AG09309 (cell line): ENCODE results near the gene CREB5.

Source experiments
- DNase-seq: peaks from one replicate; pipeline ENCODE4 v3.0.0-alpha.2; 2010; ENCODE audit warnings: low read depth
- H3K4me3 ChIP-seq: 2 replicates; pipeline ENCODE4 v1.5.1; 2011; ENCODE audit warnings: mild to moderate bottlenecking, low read depth, low read length, moderate library complexity; ENCODE audit not compliant: control insufficient read depth
- CTCF ChIP-seq: IDR thresholded peaks from 2 replicates; pipeline ENCODE4 v1.5.1; 2011; ENCODE audit warnings: mild to moderate bottlenecking, low read depth, low read length, inconsistent platforms; ENCODE audit not compliant: insufficient read depth, control insufficient read depth; ENCODE audit errors: missing control alignments

Gene CREB5

GRCh38 chr7:28745351-28745750, 333.0 kb downstream of the CREB5 start:
- TF ChIP-seq CTCF, result no peak
- no peak overlapping the region for H3K4me3 ChIP-seq
- no peak for DNase-seq

- no peak for TF ChIP-seq CTCF
- H3K4me3 ChIP-seq, result no peak overlapping the region
- DNase-seq, result no peak
Measured at GRCh38 chr7:28747404-28747803, 335.1 kb downstream of the CREB5 start.

- H3K4me3 ChIP-seq, result no peak overlapping the region
- TF ChIP-seq CTCF, result no peak
- no peak for DNase-seq
Measured at GRCh38 chr7:28747854-28748253, 335.5 kb downstream of the CREB5 start.

GRCh38 chr7:28748346-28748745, 336.0 kb downstream of the CREB5 start:
- no peak for TF ChIP-seq CTCF
- no peak for DNase-seq
- H3K4me3 ChIP-seq, result no peak overlapping the region

- DNase-seq, result no peak
- H3K4me3 ChIP-seq, result no peak overlapping the region
- no peak for TF ChIP-seq CTCF
Measured at GRCh38 chr7:28748933-28749584, 336.7 kb downstream of the CREB5 start.

GRCh38 chr7:28749638-28750037, 337.3 kb downstream of the CREB5 start:
- DNase-seq, result no peak
- no peak overlapping the region for H3K4me3 ChIP-seq
- no peak for TF ChIP-seq CTCF

- H3K4me3 ChIP-seq, result no peak overlapping the region
- no peak for TF ChIP-seq CTCF
- no peak for DNase-seq
Measured at GRCh38 chr7:28750981-28751380, 338.7 kb downstream of the CREB5 start.
